Endothelial cell of umbilical vein (primary cell): ENCODE data around the gene KIF5C. TPM values are rescaled to one million over a fixed set of nuclear protein-coding genes. Genes with fewer than 3 reads are reported as not detected.

Experiments used
- BruUV-seq: library from RNA; stranded (reverse); fragments of 400-500 nt; replicated peaks from 2 replicates; lab custom pipeline; 2021; lab: Mats Ljungman, UMichigan
- CTCF ChIA-PET: fragments of 300-600, 350-600 bp; sonication (Branson Sonifier 250); formaldehyde crosslinking; loops from one replicate; lab custom pipeline; 2021; ENCODE audit warnings: antibody characterized with exemption, inconsistent platforms; lab: Charles Lee
- POLR2A ChIA-PET: fragments of 300-600, 350-600 bp; sonication (Branson Sonifier 250); formaldehyde crosslinking; loops from one replicate; lab custom pipeline; 2021; ENCODE audit warnings: antibody characterized with exemption, inconsistent platforms; lab: Charles Lee
- DNase-seq: peaks from one replicate; pipeline ENCODE4 v3.0.0-alpha.2; 2011; ENCODE audit warnings: low read depth, low spot score
- FAIRE-seq: peaks from 2 replicates; lab custom pipeline; 2011; peaks lifted over from hg19 to GRCh38; lab: Jason Lieb, UNC
- H2AFZ ChIP-seq: 2 replicates; pipeline ENCODE4 v1.6.0; 2012; ENCODE audit warnings: low read depth, low read length, control low read depth, inconsistent platforms
- H3K27ac ChIP-seq: 2 replicates; pipeline ENCODE4 v1.5.1; 2011; ENCODE audit warnings: low read depth, mild to moderate bottlenecking, control low read depth, low read length, moderate library complexity; ENCODE audit not compliant: insufficient read depth
- H3K27me3 ChIP-seq, 2 experiments: 2 replicates each; pipeline versions ENCODE4 v1.6.0 to v1.6.1; 2011; ENCODE audit warnings: low read length in 2 of 2, mixed read lengths in 1 of 2; ENCODE audit not compliant: control insufficient read depth in 2 of 2, insufficient read depth in 2 of 2
- H3K36me3 ChIP-seq, 2 experiments: 2 replicates in 1 of 2; 3 replicates in 1 of 2; pipeline ENCODE4 v1.5.1; 2011; ENCODE audit warnings: low read length in 2 of 2, mild to moderate bottlenecking in 1 of 2, moderate library complexity in 1 of 2; ENCODE audit not compliant: control insufficient read depth in 2 of 2, insufficient read depth in 2 of 2; ENCODE audit errors: extremely low read depth in 1 of 2
- H3K4me1 ChIP-seq: 3 replicates; pipeline ENCODE4 v1.5.1; 2011; ENCODE audit warnings: mild to moderate bottlenecking, low read length; ENCODE audit not compliant: control insufficient read depth, insufficient read depth; ENCODE audit errors: extremely low read depth
- H3K4me2 ChIP-seq: 2 replicates; pipeline ENCODE4 v1.6.1; 2011; ENCODE audit warnings: low read length, control low read depth, mixed read lengths; ENCODE audit not compliant: insufficient read depth
- H3K4me3 ChIP-seq, 3 experiments: fragments of 200-600 bp in 1 of 3; sonication (generic), shearing (Covaris generic) in 1 of 3; replicated peaks in 1 of 3; 2 replicates each; pipeline ENCODE4 v1.5.1; 2011 to 2016; ENCODE audit warnings: control low read depth in 3 of 3, low read length in 3 of 3, mild to moderate bottlenecking in 2 of 3, inconsistent platforms in 1 of 3, low read depth in 1 of 3, moderate library complexity in 1 of 3; ENCODE audit not compliant: insufficient read depth in 1 of 3
- H3K79me2 ChIP-seq: 2 replicates; pipeline ENCODE4 v1.6.0; 2012; ENCODE audit warnings: low read length, inconsistent platforms; ENCODE audit not compliant: control insufficient read depth, insufficient read depth
- H3K9ac ChIP-seq: replicated peaks from 2 replicates; pipeline ENCODE3; 2011; ENCODE audit warnings: low read length, control low read depth; ENCODE audit not compliant: insufficient read depth; ENCODE audit errors: extremely low read depth
- H3K9me1 ChIP-seq: replicated peaks from 3 replicates; pipeline ENCODE4 v1.6.0; 2011; ENCODE audit warnings: mild to moderate bottlenecking, low read length; ENCODE audit not compliant: control insufficient read depth, insufficient read depth; ENCODE audit errors: extremely low read depth
- H3K9me3 ChIP-seq: replicated peaks from 2 replicates; pipeline ENCODE4 v1.5.1; 2012; ENCODE audit warnings: low read length, inconsistent platforms; ENCODE audit not compliant: control insufficient read depth, insufficient read depth
- H4K20me1 ChIP-seq: replicated peaks from 2 replicates; pipeline ENCODE3; 2011; ENCODE audit warnings: mild to moderate bottlenecking, low read length; ENCODE audit not compliant: control insufficient read depth, insufficient read depth; ENCODE audit errors: extremely low read depth
- CTCF ChIP-seq, 2 donors: IDR thresholded peaks; 1 replicate in 1 of 2; 2 replicates in 1 of 2; pipeline ENCODE4 v1.5.1; 2011; ENCODE audit warnings: low read length in 2 of 2, mild to moderate bottlenecking in 2 of 2, moderate library complexity in 2 of 2, control low read depth in 1 of 2, inconsistent platforms in 1 of 2, low read depth in 1 of 2; ENCODE audit not compliant: insufficient read depth in 1 of 2; ENCODE audit errors: extremely low read depth in 1 of 2
- EZH2 ChIP-seq: IDR thresholded peaks from 2 replicates; pipeline ENCODE4 v1.6.1; 2012; ENCODE audit warnings: borderline replicate concordance, low read depth, mild to moderate bottlenecking, moderate library complexity, low read length, inconsistent platforms; ENCODE audit not compliant: severe bottlenecking
- FOS ChIP-seq: IDR thresholded peaks from 2 replicates; pipeline ENCODE4 v1.6.1; 2011; ENCODE audit warnings: mild to moderate bottlenecking, low read length, moderate library complexity, borderline replicate concordance; ENCODE audit not compliant: insufficient read depth
- GATA2 ChIP-seq: IDR thresholded peaks from 2 replicates; pipeline ENCODE4 v1.7.0; 2011; ENCODE audit warnings: low read depth, mild to moderate bottlenecking, moderate library complexity, mixed read lengths, low read length; ENCODE audit not compliant: insufficient read length, insufficient read depth
- JUN ChIP-seq: IDR thresholded peaks from 2 replicates; pipeline ENCODE4 v1.6.1; 2011; ENCODE audit warnings: borderline replicate concordance, low read depth; ENCODE audit not compliant: insufficient read length, insufficient read depth
- MYC ChIP-seq: IDR thresholded peaks from one replicate; pipeline ENCODE4 v1.6.1; 2011; ENCODE audit warnings: mild to moderate bottlenecking, low read depth, low read length
- POLR2A ChIP-seq: IDR thresholded peaks from 2 replicates; pipeline ENCODE4 v1.6.1; 2012; ENCODE audit warnings: low read depth, mild to moderate bottlenecking, control low read depth, low read length
- POLR2AphosphoS5 ChIP-seq: IDR thresholded peaks from 2 replicates; pipeline ENCODE4 v1.6.1; 2012; ENCODE audit warnings: low read depth, mild to moderate bottlenecking, control low read depth, low read length, moderate library complexity; ENCODE audit not compliant: insufficient read depth
- dilution Hi-C: fragments of 300-500 bp; cut with MboI; formaldehyde crosslinking; loops from one replicate; pipeline ENCODE4 v1.15.0; 2019; ENCODE audit warnings: low sequenced_read_pairs; ENCODE audit not compliant: extremely low pct_ligation_motif_present
- intact Hi-C: fragments of 100-400 bp; cut with micrococcal nuclease; formaldehyde crosslinking; loops from one replicate; pipeline ENCODE4 v1.10.0; 2022
- polyA plus RNA-seq, 4 experiments: library from polyadenylated mRNA; depleted of rRNA in 3 of 4; stranded (reverse) in 3 of 4; unstranded in 1 of 4; fragments of >200 nt; gene quantifications; 2 replicates each; pipeline versions ENCODE4 v1.2.1 to v1.2.3, GENCODE V29; 2011 to 2012; ENCODE audit warnings: missing spikeins in 1 of 4
- total RNA-seq: library from RNA; stranded (reverse); gene quantifications from 2 replicates; pipeline ENCODE4 v1.2.3, GENCODE V29; 2021
- TF ChIP-seq, protein P1 (sequence below): IDR thresholded peaks from 2 replicates; pipeline ENCODE4 v1.6.1; 2011; ENCODE audit not compliant: insufficient read depth, insufficient read length

The KIF5C gene
- total and polyA plus RNA-seq, 2 donors (not counting 3 experiments of a cell fraction or from before 2014, with no cell fraction given) = 0.01 to 0.55 TPM

GRCh38 chr2:148867079-148867769 is 7.8 kb upstream of the KIF5C start:
- H2AFZ ChIP-seq = no peak overlapping the region
- no peak for TF ChIP-seq EZH2
- TF ChIP-seq, protein P1, sequence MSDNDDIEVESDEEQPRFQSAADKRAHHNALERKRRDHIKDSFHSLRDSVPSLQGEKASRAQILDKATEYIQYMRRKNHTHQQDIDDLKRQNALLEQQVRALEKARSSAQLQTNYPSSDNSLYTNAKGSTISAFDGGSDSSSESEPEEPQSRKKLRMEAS = no peak
- TF ChIP-seq MYC = no peak
- no peak for TF ChIP-seq POLR2AphosphoS5
- no peak overlapping the region for H3K27ac ChIP-seq
- BruUV-seq = no TSS peak
- ChIA-PET CTCF (no interaction called here), POLR2A (no interaction called here)
- no peak overlapping the region for H3K9ac ChIP-seq
- no peaks in the 10 kb centered on the region for H3K4me1 ChIP-seq
- no peaks in the 10 kb centered on the region for H3K36me3 ChIP-seq
- FAIRE-seq = no peak
- no peaks in the 10 kb centered on the region for H3K9me3 ChIP-seq
- H3K79me2 ChIP-seq = no peaks in the 10 kb centered on the region
- intact Hi-C loops = no loop called here
- no peaks in the 10 kb centered on the region for H3K27me3 ChIP-seq
- H4K20me1 ChIP-seq = no peaks in the 10 kb centered on the region
- DNase-seq = no peak
- dilution Hi-C loops = no loop called here
- H3K9me1 ChIP-seq = no peaks in the 10 kb centered on the region
- H3K4me2 ChIP-seq = no peak overlapping the region
- no peak overlapping the region for H3K4me3 ChIP-seq

- no peaks in the 10 kb centered on the region for H3K9me1 ChIP-seq
- peaks cover 27 to 39% of the 10 kb centered on the region in 2 experiments for H3K27me3 ChIP-seq
- ChIA-PET CTCF (interaction anchor here (1.0 kb wide), 1 partner anchor 12 kb away, joined by 3 read pairs; no protein-coding TSS in a partner anchor), POLR2A (no interaction called here)
- DNase-seq = no peak
- H3K4me2 ChIP-seq = no peak overlapping the region
- H3K4me3 ChIP-seq = no peak overlapping the region
- dilution Hi-C loops = no loop called here
- H3K4me1 ChIP-seq = no peaks in the 10 kb centered on the region
- no peaks in the 10 kb centered on the region for H4K20me1 ChIP-seq
- no peak for TF ChIP-seq JUN
- no peak for TF ChIP-seq FOS
- no peak for TF ChIP-seq CTCF (IDR thresholded peaks at IDR 0.05; ENCODE audit: extremely low read depth in 1 of 2, insufficient read depth in 1 of 2, low read depth in 1 of 2, low read length in 2 of 2)
- no peak for TF ChIP-seq EZH2
- no peak for TF ChIP-seq GATA2
- TF ChIP-seq MYC = no peak
- TF ChIP-seq, protein P1 = no peak
- no peak for TF ChIP-seq POLR2A
- TF ChIP-seq POLR2AphosphoS5 = no peak
- intact Hi-C loops = loop anchor here (2.0 kb wide), 1 partner anchor 231 kb away; the partner anchor contains the start of gene EPC2
- no TSS peak for BruUV-seq
- no peaks in the 10 kb centered on the region for H3K9me3 ChIP-seq
- H3K79me2 ChIP-seq = no peaks in the 10 kb centered on the region
- no peak for FAIRE-seq
- H3K27ac ChIP-seq = no peak overlapping the region
- H3K36me3 ChIP-seq = no peaks in the 10 kb centered on the region
- H2AFZ ChIP-seq = no peak overlapping the region
- no peak overlapping the region for H3K9ac ChIP-seq
Measured at GRCh38 chr2:148875387-148876051, 492 bp downstream of the KIF5C start.
